AG04449 (cell line): Measurements from ENCODE around the gene ARIH1.

Source experiments
- CTCF ChIA-PET: fragments of 350-600 bp; formaldehyde crosslinking; extraction: SDS; loops from one replicate; lab custom pipeline; 2021; ENCODE audit warnings: antibody characterized with exemption; lab: Yijun Ruan, JAX
- POLR2A ChIA-PET: fragments of 400-600, 350-600 bp; formaldehyde crosslinking; extraction: SDS; loops from one replicate; lab custom pipeline; 2020; ENCODE audit warnings: antibody characterized with exemption, inconsistent platforms; lab: Yijun Ruan, JAX
- DNase-seq: peaks from one replicate; pipeline ENCODE4 v3.0.0-alpha.2; 2010; ENCODE audit warnings: low read depth, low spot score
- H3K4me3 ChIP-seq: 2 replicates; pipeline ENCODE4 v1.5.1; 2011; ENCODE audit warnings: low read depth, mild to moderate bottlenecking, control low read depth, low read length
- CTCF ChIP-seq: IDR thresholded peaks from one replicate; pipeline ENCODE4 v1.5.1; 2011; ENCODE audit warnings: mild to moderate bottlenecking, moderate library complexity, low read length, control low read depth, inconsistent platforms; ENCODE audit not compliant: insufficient read depth; ENCODE audit errors: missing control alignments

The ARIH1 gene

GRCh38 chr15:72482275-72482674, 8.1 kb downstream of the ARIH1 start:
- no peak overlapping the region for H3K4me3 ChIP-seq
- no peak for DNase-seq
- TF ChIP-seq CTCF: no peak
- CTCF ChIA-PET: interaction anchor here (0.8 to 1.3 kb wide), 2 partner anchors 10 to 169 kb away, joined by 3 read pairs; no protein-coding TSS in a partner anchor
- POLR2A ChIA-PET: interaction anchor here (0.6 kb wide), 1 partner anchor 11 kb away, joined by 3 read pairs; no protein-coding TSS in a partner anchor

- ChIA-PET CTCF (interaction anchor here (1.3 kb wide), 1 partner anchor 170 kb away, joined by 3 read pairs; no protein-coding TSS in a partner anchor), POLR2A (interaction anchor here (0.6 kb wide), 1 partner anchor 41 kb away, joined by 3 read pairs; no protein-coding TSS in a partner anchor)
- TF ChIP-seq CTCF: no peak
- no peak overlapping the region for H3K4me3 ChIP-seq
- no peak for DNase-seq
These were observed 9.1 kb downstream of the ARIH1 start for GRCh38 chr15:72483279-72483678.

- TF ChIP-seq CTCF: no peak
- POLR2A ChIA-PET: no interaction called here
- no peak for DNase-seq
- CTCF ChIA-PET: interaction anchor here (1.1 to 2.6 kb wide), 2 partner anchors 12 to 13 kb away, joined by 3 to 10 read pairs; partner anchors contain the start of gene ARIH1
- H3K4me3 ChIP-seq: no peak overlapping the region
These were observed 12.0 kb downstream of the ARIH1 start for GRCh38 chr15:72486144-72486543.

GRCh38 chr15:72487070-72487797, 13.1 kb downstream of the ARIH1 start:
- CTCF ChIA-PET: no interaction called here
- POLR2A ChIA-PET: no interaction called here
- no peak overlapping the region for H3K4me3 ChIP-seq
- no peak for DNase-seq
- TF ChIP-seq CTCF: no peak

GRCh38 chr15:72488558-72488957, 14.4 kb downstream of the ARIH1 start:
- ChIA-PET POLR2A (no interaction called here), CTCF (interaction anchor here (0.8 to 1.0 kb wide), 3 partner anchors 15 to 111 kb away, joined by 3 to 4 read pairs (median 3); partner anchors contain the start of gene ARIH1)
- H3K4me3 ChIP-seq: no peak overlapping the region
- TF ChIP-seq CTCF: no peak
- no peak for DNase-seq

- TF ChIP-seq CTCF: no peak
- POLR2A ChIA-PET: no interaction called here
- H3K4me3 ChIP-seq: no peak overlapping the region
- DNase-seq: no peak
- CTCF ChIA-PET: no interaction called here
These were observed 15.9 kb downstream of the ARIH1 start for GRCh38 chr15:72489943-72490554.
